Lung microvascular endothelial cell (primary cell): Measurements from ENCODE around the gene FIGNL1. TPM values are rescaled to one million over a fixed set of nuclear protein-coding genes. Genes with fewer than 3 reads are reported as not detected.

Source experiments
- DNase-seq, 2 donors: peaks; one replicate each; pipeline versions ENCODE4 v3.0.0 to v3.0.0-alpha.2; 2010; ENCODE audit warnings: low read depth in 2 of 2
- total RNA-seq: library from RNA; depleted of rRNA; stranded (reverse); fragments of >200 nt; gene quantifications from 2 replicates; pipeline ENCODE4 v1.2.1, GENCODE V29; 2014

Gene FIGNL1, protein sequence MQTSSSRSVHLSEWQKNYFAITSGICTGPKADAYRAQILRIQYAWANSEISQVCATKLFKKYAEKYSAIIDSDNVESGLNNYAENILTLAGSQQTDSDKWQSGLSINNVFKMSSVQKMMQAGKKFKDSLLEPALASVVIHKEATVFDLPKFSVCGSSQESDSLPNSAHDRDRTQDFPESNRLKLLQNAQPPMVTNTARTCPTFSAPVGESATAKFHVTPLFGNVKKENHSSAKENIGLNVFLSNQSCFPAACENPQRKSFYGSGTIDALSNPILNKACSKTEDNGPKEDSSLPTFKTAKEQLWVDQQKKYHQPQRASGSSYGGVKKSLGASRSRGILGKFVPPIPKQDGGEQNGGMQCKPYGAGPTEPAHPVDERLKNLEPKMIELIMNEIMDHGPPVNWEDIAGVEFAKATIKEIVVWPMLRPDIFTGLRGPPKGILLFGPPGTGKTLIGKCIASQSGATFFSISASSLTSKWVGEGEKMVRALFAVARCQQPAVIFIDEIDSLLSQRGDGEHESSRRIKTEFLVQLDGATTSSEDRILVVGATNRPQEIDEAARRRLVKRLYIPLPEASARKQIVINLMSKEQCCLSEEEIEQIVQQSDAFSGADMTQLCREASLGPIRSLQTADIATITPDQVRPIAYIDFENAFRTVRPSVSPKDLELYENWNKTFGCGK
- 11.9 and 20.3 TPM in 2 replicates for total RNA-seq

DNA sequence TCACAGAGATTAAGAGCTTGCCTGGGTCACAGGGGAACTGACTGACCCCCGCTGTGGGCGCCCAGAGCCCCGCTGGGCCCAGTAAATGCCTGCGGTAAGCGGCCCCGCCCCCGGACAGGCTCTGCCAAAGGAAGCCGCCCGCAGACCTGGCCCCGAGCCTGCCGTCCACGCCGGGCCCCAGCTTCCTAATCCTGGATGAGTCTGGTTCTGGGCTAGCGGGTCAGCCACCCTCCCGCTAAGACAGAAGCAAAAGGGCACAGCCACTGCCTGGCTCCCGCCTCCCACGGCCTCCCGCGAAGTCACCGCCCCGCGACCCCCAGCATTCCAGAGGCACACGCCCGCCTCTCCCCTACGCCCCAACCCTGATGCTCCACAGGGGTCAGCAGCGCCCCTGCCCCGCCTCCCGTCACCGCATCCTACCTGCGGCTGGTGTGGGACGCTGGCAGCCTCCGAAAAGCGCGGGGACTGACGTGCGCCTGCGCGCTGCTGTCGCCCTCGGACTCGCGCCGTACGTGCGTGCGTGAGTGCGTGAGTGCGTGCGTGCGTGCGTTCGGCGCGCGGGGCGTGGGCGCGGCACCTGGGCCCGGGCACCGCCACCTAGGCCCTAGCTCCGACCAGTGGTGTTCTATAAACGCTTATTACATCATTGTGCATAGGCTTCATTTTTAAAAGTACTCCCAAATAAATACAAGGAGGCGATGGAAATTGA, at the start of gene FIGNL1:
Gene FIGNL1 (minus strand): TSS at position 470 of the 709 bp plus-strand sequence. CDS start 3,063 bp downstream, outside the sequence.
- peak; percentile 78 to 87 for DNase-seq

DNA sequence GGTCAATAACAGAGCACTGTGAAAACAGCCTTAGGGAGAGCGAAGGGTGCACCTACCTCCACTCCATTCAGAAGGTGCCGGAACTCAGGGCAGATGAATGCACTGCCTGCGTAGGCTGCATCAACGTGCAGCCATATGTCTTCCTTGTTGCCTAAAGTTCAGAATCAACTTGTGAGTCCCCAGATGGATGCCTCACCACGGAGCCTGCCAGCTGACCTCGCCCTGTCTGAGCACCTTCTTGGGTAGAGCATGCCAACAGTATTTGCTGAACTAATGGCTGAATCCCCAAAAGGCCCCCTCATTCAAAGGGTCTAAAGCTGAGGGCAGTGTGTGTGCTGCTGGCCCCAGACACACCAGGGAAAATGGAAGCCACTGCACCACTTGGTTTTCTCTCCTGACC, 48.9 kb upstream of the FIGNL1 start:
- DNase-seq: no peak

DNA sequence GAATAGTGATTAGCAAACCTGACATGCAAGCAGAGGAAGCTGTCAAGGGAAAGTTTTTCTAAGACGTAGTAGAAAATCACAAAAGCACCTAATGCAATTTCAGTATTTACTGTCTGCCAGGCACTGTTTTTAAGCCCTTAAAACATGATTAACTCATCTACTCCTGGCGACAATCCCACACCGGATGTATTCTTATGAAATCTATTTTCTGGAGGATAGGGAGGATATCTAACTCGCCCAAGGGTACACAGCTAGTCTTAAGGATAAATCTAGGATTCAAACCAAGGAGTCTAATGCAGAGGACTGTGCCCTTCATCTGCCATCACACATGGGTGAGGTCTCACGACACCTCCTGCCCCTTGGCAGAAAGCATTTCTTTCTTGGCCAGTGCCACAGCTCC, 47.8 kb upstream of the FIGNL1 start:
- DNase-seq: peak in 1 of 2 donors; percentile 58

DNA sequence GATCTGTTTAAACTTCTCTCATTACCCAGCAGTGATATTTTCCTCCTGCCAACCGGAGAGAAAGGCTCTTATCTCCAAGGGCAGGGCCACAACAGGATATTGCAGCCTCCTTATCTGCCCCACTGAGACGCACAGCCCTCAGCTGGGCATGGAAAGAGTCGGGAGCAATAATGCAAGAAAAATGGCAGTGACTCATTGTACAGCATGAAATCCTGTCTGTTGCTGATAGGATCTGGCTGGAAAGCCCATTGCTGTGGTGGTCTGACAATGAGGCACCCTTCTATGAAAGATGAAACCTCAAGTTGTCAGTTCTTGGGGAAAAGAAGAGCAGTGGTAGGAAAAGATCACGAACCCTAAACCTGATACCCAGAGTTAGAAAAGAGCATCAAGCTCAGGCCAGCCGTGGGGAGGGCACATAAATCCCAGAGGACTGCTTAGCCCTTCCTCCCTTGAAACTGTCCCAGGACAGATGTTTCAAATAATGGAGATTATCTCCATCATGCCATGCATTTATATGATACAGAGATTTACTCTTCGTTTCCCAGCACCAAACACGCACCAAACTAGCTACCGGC, 47.0 kb upstream of the FIGNL1 start:
- DNase-seq: peak in 1 of 2 donors; percentile 80

DNA sequence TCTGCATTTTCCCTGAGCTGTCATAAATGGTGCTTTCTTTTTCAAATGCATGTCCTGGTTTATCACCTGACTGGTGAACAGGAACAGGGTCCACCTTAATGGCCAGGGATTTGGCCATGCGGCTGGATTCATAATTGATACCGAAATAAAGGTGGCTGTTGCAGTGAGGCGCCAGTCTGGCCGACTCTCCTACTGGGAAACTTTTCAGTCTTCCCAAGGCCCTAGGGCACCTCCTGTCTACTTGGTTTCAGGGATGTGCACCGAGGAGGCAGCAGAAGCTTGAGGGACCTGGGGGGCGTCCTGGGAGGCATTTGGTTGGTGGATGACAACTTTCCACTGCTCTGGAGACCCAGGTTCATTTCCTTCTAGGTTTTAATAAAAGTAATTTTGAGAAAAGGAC, 46.4 kb upstream of the FIGNL1 start:
- DNase-seq: no peak

DNA sequence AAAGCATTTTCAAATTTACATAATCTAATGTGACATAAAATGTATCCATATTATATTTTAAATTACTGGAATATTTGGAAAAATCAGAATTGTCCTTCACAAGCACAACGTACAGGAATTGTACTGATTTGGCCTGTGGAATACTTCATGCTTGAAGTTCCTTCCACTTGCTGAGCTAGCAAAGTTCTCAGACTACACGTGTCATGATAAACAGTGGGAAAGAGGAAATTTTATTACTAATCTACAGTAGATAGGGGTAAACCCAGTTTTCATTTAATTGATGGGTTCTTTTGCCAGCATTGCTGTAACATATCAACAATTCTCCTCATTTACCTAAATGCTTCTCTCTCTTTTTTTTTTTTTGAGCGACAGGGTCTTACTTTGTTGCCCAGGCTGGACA, 45.6 kb upstream of the FIGNL1 start:
- DNase-seq: no peak

DNA sequence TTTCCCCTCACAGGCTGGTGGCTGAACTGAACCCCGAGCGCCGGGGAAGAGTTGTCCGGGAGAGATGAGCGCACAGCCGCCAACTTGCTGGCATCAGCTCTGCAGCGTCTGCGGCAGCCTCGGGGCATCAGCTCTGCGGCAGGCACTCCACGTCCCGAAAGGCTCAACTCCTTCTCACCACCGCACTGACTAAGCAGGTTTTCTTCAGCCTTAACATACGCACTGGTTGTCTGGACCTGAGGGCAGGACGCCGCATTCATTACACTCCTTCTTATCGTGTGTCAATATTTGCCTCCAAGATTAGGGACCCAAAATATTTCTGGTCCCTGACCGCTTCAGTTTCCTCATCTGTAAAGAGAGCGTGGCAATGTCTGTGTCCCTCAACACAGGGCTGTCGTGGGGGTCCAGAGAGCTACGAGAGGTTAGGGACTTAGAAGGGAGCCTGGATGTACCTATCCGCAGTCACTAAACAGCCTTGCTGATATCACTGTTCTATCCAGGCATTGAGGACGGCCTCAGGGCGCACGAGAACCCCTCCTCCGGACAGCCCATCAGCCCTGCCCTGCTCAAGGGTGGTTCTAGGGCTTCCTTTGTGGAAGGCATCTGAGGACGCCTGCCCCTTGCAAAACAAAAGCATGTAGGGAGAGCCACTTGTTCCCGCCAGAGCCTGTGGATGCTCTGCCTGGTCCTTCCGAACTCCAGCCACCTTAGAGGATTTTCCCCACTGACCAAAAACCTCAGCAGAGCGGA, 42.8 kb upstream of the FIGNL1 start:
- no peak for DNase-seq

DNA sequence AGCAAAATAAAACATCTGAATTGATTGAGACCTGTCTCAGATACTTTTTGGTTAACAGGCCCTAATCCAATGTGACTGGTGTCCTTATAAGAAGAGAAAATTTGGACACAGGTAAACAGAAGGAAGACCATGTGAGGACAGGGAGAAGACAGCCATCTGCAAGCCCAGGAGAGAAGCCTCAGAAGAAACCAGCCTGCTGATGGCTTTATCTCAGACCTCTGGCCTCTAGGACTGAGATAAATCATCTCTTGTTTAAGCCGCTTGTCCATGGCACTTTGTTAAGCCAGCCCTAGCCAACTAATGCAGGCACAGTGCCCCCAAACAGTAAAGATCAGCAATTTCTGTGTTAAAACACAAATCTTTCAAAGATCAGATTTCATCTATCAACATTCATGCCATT, 41.8 kb upstream of the FIGNL1 start:
- DNase-seq: no peak

DNA sequence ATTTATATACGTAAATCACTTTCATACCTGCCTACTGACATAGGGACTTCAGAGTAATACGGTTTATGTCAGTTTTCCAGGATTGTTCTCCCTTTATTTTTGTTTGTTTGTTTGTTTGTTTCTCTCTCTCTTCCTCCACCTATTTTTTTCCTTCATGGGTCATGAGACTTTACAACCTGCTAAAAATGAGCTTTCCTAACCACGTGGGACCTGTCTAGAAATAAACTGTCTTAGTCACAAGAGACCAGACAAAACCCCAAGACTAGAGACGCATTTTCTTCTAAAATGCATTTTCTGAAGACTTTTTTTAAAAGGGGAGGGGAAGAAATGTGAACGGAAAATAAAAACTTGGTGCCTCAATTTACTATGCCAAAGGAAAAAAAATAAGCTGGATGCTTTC, 41.1 kb upstream of the FIGNL1 start:
- no peak for DNase-seq

DNA sequence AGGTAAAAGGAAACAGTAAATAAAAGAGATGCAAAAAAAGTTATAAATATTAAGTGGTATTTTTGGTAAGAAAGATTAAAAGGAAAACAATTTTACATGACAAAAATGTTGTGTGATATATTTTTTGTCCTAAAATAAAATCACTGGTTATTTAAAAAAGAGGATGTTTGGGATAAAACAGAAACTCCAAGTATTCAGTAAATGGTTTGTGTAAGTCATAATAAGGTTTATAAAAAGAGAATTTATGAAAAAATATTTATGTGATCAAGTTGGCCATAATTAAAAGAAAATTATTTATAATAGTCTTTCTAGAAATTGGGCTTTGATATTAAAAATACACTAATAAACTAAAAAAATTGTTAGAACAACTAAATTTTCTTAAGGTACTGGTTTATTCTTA, 38.2 kb upstream of the FIGNL1 start:
- DNase-seq: no peak

DNA sequence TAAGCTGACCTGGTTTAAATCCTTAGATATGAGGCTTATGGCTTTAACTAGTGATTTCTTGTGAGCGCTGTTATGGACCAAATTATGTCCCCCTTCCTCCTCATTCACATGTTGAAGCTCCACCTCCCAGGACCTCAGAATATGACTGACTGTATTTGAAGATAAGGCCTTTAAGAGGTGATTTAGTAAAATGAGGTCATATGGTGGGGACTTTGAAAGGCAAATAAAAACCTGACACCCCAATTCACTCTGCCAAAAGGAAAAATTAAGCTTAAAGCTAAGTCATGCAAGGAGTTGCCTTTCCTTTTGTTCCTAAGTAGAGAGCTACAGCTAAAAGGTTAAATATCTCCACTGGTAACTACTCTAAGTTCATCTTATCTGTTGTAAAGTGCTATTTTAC, 36.4 kb upstream of the FIGNL1 start:
- DNase-seq: no peak

DNA sequence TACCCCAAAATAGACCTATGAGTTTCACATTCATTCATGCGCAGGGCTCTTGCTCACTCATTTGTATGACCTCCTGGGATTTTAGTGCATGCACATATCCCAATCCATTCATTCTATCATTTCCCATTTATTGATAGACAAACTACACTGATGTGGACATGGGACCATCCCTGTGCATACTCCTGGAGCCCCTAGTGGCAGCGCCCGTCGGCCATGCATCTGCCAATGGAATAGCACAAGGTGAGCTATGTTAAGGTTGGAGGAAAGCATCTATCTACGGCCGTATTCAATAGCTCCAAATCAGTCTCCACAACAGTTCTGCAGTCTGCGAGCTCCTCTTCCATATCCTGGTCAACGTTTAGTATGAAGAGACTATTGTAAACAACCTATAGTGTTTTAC, 31.7 kb upstream of the FIGNL1 start:
- DNase-seq: no peak

DNA sequence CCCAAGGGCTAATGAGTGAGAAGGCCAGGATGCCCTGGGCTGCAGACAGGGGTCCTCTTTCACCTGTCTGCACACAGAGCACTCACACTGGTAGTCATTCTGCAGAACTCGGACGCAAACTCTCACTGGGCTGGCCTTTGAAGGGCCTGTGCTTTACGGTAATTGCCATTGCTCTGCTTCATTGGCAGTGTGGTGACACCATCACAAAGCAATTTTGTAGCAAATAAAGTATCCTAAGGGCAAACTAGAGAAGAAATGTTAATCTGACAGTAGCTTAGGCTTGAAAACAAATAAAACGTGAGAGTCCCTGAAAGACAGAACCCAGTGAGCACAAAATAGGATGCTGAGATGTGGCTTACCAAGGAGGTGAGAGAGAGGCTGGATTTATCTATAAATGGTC, 30.6 kb upstream of the FIGNL1 start:
- DNase-seq: no peak

DNA sequence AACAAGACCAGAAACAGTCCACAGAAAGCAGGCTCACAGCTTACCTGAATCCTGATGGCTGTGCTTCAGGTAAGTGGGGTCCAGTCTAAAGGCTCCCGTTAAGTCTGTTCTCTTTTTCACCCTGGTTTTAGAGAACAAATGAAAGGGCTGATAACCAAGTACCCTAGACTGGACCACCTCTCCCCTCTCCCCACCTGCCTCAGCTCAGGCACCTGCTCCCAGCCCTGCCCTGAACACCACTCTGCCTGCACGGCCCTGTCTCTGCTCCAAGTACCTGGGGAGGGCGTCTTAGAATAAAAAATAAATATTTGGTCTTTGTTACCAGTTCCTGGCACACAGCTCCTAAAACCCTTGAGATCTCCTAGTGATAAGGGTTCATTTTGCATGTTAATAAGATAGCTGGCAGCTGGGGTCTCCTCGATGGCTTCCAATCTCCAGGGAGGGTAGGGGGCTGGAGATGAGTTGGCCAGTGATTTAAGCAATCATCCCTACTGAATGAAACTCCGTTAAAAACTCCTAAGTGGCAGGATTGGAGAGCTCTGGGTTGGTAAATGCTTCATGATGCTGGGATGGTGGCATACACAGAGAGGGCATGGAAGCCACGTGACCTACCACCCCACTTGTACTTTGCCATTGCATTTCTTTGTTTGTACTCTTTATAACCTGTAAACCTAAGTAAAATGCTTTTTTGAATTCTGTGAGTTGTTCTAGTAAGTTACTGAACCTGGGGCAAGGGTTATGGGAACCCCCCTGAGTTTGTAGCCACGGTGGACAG, 29.8 kb upstream of the FIGNL1 start:
- no peak for DNase-seq

DNA sequence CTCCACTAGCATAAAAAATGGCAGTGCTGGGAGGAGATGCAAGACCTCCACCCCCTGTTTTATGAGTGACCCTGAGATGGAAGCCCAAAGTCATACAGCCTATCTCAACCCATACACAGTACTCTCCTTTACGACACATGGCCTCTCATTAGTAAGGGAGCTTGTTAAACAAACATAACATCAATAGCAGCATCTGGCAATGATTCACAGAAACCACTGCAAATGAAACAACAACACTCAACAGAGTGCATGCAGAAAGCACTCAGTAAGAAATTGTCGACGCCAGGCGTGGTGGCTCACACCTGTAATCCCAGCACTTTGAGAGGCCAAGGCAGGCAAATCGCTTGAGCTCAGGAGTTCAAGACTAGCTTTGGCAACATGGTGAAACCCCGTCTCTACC, 27.5 kb upstream of the FIGNL1 start:
- no peak for DNase-seq

DNA sequence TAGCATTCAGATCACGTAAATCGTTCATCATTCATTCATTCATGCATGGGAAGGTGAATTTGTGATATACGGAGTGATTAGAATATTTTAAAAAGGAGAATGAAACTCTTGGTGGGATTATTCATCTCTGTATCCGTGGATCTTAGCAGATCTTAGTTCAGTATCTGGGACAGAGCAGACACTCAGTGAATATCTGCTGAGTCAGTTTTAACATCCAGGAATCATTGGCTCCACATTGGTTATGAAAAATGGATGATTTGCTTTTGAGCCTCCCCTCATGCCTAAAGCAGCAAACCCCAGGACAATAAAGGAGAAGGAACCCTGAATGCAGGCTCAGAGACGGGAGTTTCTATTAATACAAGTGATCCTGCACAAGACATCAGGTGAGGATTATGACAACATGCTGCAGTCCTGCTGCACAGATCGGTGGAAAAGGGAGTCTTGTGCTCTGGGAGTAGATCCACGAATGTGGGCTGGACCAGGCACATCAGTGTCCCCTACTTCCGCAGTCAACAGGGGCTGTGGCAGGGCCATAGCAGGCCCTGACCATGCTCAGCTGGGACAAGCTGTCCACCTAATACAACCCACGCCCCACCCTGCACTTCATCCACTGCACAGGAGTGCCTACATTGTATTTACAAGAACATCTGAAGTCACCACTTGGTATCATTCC, 26.9 kb upstream of the FIGNL1 start:
- no peak for DNase-seq

DNA sequence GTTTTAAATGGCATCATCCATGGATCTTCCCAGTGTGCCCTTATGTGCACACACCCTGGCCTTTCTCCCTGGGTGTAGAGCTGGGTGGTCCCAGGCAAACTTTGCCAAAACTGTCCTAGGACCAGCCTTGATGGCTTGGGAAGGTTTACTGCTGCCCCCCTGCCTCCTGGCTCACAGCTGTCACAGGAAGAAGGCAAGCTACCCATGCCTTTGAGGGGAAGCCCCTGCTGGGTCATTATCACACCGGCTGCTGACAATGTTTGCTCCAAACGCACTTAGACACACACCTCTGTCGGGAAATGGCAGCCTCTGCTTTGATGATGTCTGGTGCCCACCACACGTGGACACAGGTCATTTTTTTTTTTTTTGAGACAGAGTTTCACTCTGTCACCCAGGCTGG, 25.2 kb upstream of the FIGNL1 start:
- no peak for DNase-seq

DNA sequence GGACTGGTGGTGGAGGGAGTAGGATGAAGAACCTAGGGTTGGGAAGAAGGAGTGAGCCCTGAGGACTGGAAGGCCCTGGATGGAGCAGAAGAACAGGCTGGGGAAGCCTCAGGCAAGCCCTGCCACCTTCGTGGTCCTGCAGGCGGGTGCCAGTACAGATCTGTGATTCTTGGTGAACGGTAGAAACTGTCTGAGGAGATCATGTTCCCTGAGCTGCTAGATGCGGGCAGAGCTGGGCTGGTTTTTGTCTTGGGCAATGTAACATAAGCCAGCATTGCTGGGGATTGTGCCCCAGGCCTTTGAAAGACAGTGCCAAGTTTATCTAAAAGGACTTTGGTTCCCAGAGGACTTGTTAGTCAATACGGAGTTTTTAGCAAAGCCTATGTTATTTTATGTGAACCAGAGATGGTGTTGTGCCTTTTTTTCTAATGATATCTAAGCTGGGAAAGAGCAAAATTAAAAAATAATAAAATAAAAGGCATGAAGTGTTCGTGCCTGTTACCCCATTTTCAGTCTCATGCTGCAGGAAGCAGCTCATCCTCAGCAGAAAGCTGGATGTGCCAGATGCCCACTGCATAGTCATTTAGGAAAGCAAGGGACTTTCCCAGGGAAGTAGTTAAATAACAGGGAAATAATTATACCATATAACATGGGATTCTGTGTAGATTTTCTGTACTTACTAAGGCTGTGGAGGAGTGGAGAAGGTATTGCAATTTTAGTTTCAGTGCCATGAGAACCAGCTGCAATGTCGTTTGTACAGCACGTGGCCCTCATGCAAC, 24.4 kb upstream of the FIGNL1 start:
- peak in 1 of 2 donors; percentile 11 for DNase-seq

DNA sequence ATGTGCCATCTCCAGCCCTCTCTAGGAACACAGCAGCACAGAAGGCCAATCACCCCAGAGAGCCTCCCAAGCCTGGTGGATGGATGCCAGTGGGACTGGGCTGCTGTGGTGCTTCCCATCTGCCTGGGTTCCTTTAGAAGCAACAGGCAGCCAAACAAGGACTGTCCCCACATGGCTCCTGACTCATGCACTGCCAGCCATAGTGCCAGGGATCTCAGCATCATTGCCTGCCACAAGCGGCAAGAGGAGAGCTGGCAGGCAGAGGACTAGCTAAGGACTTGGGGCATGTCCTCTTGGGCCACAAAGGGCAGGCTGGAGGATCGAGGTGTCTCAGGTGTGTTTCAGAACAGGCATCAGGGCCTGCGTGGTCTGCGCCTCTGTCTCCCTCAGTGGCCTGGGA, 23.4 kb upstream of the FIGNL1 start:
- DNase-seq: no peak
